Measurements from ENCODE around the gene HYCC1.

DNA sequence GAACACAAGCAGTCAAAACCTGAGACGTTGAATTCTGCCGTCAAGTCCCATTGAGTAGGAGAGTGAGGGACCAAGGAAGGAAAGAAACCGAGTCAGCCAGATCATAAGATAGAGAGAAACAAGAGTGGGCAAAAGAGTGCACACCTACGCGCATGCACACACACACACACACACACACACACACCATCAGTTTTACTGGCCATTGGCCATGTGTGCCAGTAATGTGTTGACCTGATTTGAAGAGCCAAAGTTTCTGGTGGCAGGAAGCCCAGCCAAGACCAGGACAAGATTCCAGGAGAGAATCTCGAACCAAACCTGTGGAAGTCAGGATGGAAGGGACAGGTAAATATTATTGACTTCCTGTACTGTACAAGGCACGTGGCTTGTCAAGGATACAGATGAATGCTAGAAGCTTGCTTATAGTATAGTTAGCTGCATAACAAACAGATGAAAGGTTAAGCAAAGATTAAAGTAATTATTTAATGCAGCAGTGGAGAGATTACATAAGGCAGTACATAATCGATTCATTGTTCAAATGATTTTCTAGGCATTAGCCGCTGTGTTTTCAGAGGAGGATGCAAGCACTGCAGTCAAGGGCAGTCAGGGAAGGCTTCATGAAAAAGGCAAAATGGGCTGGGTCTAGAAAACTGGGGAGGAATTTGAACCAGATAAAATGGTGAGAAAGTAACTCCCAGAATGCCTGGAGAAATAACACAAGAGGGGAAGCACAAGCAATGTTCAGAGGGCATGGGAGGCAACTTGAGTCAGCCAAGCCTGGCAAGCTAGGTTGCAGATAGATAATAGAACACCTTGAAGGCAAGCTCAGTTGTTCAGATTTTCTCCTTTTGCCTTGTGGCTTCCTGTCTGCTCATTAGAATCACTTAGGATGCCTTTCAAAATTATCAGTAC, 2.7 kb upstream of the HYCC1 start:
- TF ChIP-seq, protein P1, sequence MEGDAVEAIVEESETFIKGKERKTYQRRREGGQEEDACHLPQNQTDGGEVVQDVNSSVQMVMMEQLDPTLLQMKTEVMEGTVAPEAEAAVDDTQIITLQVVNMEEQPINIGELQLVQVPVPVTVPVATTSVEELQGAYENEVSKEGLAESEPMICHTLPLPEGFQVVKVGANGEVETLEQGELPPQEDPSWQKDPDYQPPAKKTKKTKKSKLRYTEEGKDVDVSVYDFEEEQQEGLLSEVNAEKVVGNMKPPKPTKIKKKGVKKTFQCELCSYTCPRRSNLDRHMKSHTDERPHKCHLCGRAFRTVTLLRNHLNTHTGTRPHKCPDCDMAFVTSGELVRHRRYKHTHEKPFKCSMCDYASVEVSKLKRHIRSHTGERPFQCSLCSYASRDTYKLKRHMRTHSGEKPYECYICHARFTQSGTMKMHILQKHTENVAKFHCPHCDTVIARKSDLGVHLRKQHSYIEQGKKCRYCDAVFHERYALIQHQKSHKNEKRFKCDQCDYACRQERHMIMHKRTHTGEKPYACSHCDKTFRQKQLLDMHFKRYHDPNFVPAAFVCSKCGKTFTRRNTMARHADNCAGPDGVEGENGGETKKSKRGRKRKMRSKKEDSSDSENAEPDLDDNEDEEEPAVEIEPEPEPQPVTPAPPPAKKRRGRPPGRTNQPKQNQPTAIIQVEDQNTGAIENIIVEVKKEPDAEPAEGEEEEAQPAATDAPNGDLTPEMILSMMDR (IDR thresholded peaks at IDR 0.05 in 2 of 3, conservative IDR thresholded peaks at IDR 0.05 in 1 of 3; ENCODE audit: borderline replicate concordance in 1 of 3, insufficient read depth in 1 of 3, low read depth in 2 of 3, low read length in 2 of 3): no peak
- TF ChIP-seq POLR2A (IDR thresholded peaks at IDR 0.05; ENCODE audit: borderline replicate concordance, extremely low read depth, insufficient read depth, insufficient read length) (no peak), CEBPB (IDR thresholded peaks at IDR 0.05; ENCODE audit: low read depth) (no peak), FOSL1 (IDR thresholded peaks at IDR 0.05; ENCODE audit: low read depth) (no peak), EZH2phosphoT487 (IDR thresholded peaks at IDR 0.05; ENCODE audit: borderline replicate concordance) (no peak)
